HepG2 (cell line): ENCODE measurements around the gene CDR2L. TPM values are rescaled to one million over a fixed set of nuclear protein-coding genes. Genes with fewer than 3 reads are reported as not detected.

ENCODE experiments used
- AGO1 ChIP-seq: fragments of 200-400 bp; formaldehyde crosslinking; IDR thresholded peaks from 2 replicates; pipeline ENCODE4 v1.6.1; 2017; ENCODE audit warnings: mild to moderate bottlenecking, low read depth, low read length, moderate library complexity; ENCODE audit not compliant: poor library complexity, severe bottlenecking
- ATF1 ChIP-seq: IDR thresholded peaks from 2 replicates; pipeline ENCODE4 v1.6.1; 2016; ENCODE audit warnings: mild to moderate bottlenecking, control low read depth
- GATA4 ChIP-seq: sonication (generic); IDR thresholded peaks from 2 replicates; pipeline ENCODE4 v1.6.1; 2016; ENCODE audit warnings: antibody characterized with exemption, low read depth, borderline replicate concordance
- MED8 ChIP-seq: sonication (generic); formaldehyde crosslinking; IDR thresholded peaks from 2 replicates; pipeline ENCODE4 v1.8.1; 2023; ENCODE audit warnings: mild to moderate bottlenecking, missing genetic modification reagents; ENCODE audit not compliant: insufficient replicate concordance
- MIXL1 ChIP-seq: IDR thresholded peaks from 2 replicates; pipeline ENCODE4 v1.6.1; 2016
- RAD21 ChIP-seq: fragments of 450-650 bp; formaldehyde crosslinking; IDR thresholded peaks from 2 replicates; pipeline ENCODE4 v1.5.0; 2020; ENCODE audit warnings: mild to moderate bottlenecking
- SAFB2 ChIP-seq: sonication (generic); formaldehyde crosslinking; IDR thresholded peaks from 2 replicates; pipeline ENCODE4 v1.5.1; 2020; ENCODE audit warnings: missing genetic modification reagents, low read depth, mild to moderate bottlenecking, borderline replicate concordance
- SRSF4 ChIP-seq: fragments of 200-400 bp; formaldehyde crosslinking; IDR thresholded peaks from one replicate; pipeline ENCODE4 v1.6.1; 2018; ENCODE audit warnings: mild to moderate bottlenecking, low read depth, low read length, moderate library complexity; ENCODE audit not compliant: poor library complexity, severe bottlenecking
- TEAD2 ChIP-seq: sonication (generic); formaldehyde crosslinking; IDR thresholded peaks from 2 replicates; pipeline ENCODE4 v1.9.0; 2021; ENCODE audit warnings: missing genetic modification reagents
- ZBTB40 ChIP-seq, 2 experiments: fragments of 450-650 bp in 1 of 2; sonication (generic) in 1 of 2; formaldehyde crosslinking in 1 of 2; IDR thresholded peaks; 2 replicates each; pipeline versions ENCODE4 v1.6.1 to v1.8.0; 2016 to 2022; ENCODE audit warnings: antibody characterized with exemption in 1 of 2, mild to moderate bottlenecking in 1 of 2, missing genetic modification reagents in 1 of 2
- ZFP62 ChIP-seq: sonication (generic); formaldehyde crosslinking; IDR thresholded peaks from 2 replicates; pipeline ENCODE4 v1.4.0; 2020; ENCODE audit warnings: missing genetic modification reagents
- ZNF333 ChIP-seq: sonication (generic); formaldehyde crosslinking; IDR thresholded peaks from 2 replicates; pipeline ENCODE4 v1.4.0; 2020; ENCODE audit warnings: mild to moderate bottlenecking, missing genetic modification reagents, borderline replicate concordance
- ZNF430 ChIP-seq: sonication (generic); formaldehyde crosslinking; IDR thresholded peaks from 2 replicates; pipeline ENCODE4 v1.9.0; 2021; ENCODE audit warnings: mild to moderate bottlenecking, missing genetic modification reagents
- ZNF484 ChIP-seq: sonication (generic); formaldehyde crosslinking; IDR thresholded peaks from 2 replicates; pipeline ENCODE4 v1.5.1; 2020; ENCODE audit warnings: mild to moderate bottlenecking, low read depth, missing genetic modification reagents, borderline replicate concordance
- ZNF580 ChIP-seq: IDR thresholded peaks from 2 replicates; pipeline ENCODE4 v1.6.1; 2016; ENCODE audit warnings: low read depth, borderline replicate concordance
- polyA plus RNA-seq, 8 experiments: library from polyadenylated mRNA; depleted of rRNA in 3 of 8; stranded (reverse) in 7 of 8; unstranded in 1 of 8; fragments of >200 nt; fragmentation: Illumina TruSeq in 4 of 8; extraction: Trizol in 4 of 8; gene quantifications; 2 replicates each; pipeline versions ENCODE4 v1.2.1 to v1.2.3, GENCODE V29; 2011 to 2016; ENCODE audit warnings: low read depth in 4 of 8, missing spikeins in 1 of 8, mixed read lengths in 1 of 8; ENCODE audit not compliant: insufficient read depth in 1 of 8
- total RNA-seq, 5 experiments: library from RNA; depleted of rRNA; stranded (reverse); fragments of >200 nt; fragmentation: Illumina TruSeq; extraction: Trizol; gene quantifications; 2 replicates each; pipeline ENCODE4 v1.2.3, GENCODE V29; 2016; ENCODE audit warnings: low read depth in 1 of 5
- TF ChIP-seq, protein P1 (sequence below): IDR thresholded peaks from 2 replicates; pipeline ENCODE4 v1.6.1; 2016; ENCODE audit warnings: missing compliant biosample characterization, missing genetic modification reagents, borderline replicate concordance
- TF ChIP-seq, protein P2 (sequence below): sonication (generic); formaldehyde crosslinking; IDR thresholded peaks from 2 replicates; pipeline ENCODE4 v1.4.0; 2020; ENCODE audit warnings: missing genetic modification reagents, borderline replicate concordance

CDR2L gene
- total and polyA plus RNA-seq, 2 of the 13 experiments (the other 11 are each of a cell fraction or from before 2014, with no cell fraction given), result 1.9 to 2.1 TPM

- TF ChIP-seq ZBTB40 (IDR thresholded peaks at IDR 0.05) (no peak), ZBTB40 (CRISPR knock-in tag; IDR thresholded peaks at IDR 0.05) (no peak), GATA4 (no peak), SRSF4 (no peak), ZFP62 (CRISPR knock-in tag) (no peak), MED8 (no peak), AGO1 (no peak), ZNF430 (no peak), ATF1 (CRISPR knock-in tag) (no peak), RAD21 (CRISPR knock-in tag) (peak; percentile 43), ZNF484 (CRISPR knock-in tag) (no peak), TEAD2 (no peak), SAFB2 (CRISPR knock-in tag) (no peak), MIXL1 (no peak), ZNF333 (no peak; the same call in 1 of the 2 replicates), ZNF580 (CRISPR knock-in tag) (no peak)
- TF ChIP-seq, protein P1, sequence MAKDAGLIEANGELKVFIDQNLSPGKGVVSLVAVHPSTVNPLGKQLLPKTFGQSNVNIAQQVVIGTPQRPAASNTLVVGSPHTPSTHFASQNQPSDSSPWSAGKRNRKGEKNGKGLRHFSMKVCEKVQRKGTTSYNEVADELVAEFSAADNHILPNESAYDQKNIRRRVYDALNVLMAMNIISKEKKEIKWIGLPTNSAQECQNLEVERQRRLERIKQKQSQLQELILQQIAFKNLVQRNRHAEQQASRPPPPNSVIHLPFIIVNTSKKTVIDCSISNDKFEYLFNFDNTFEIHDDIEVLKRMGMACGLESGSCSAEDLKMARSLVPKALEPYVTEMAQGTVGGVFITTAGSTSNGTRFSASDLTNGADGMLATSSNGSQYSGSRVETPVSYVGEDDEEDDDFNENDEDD (CRISPR knock-in tag), result peak; percentile 31; the same call in 1 of the 2 replicates
- TF ChIP-seq, protein P2, sequence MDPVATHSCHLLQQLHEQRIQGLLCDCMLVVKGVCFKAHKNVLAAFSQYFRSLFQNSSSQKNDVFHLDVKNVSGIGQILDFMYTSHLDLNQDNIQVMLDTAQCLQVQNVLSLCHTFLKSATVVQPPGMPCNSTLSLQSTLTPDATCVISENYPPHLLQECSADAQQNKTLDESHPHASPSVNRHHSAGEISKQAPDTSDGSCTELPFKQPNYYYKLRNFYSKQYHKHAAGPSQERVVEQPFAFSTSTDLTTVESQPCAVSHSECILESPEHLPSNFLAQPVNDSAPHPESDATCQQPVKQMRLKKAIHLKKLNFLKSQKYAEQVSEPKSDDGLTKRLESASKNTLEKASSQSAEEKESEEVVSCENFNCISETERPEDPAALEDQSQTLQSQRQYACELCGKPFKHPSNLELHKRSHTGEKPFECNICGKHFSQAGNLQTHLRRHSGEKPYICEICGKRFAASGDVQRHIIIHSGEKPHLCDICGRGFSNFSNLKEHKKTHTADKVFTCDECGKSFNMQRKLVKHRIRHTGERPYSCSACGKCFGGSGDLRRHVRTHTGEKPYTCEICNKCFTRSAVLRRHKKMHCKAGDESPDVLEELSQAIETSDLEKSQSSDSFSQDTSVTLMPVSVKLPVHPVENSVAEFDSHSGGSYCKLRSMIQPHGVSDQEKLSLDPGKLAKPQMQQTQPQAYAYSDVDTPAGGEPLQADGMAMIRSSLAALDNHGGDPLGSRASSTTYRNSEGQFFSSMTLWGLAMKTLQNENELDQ (CRISPR knock-in tag), result no peak
These were observed at the start of gene CDR2L (continued) for GRCh38 chr17:74987418-74987908.
